ENCODE data around the gene ARF3. TPM values are rescaled to one million over a fixed set of nuclear protein-coding genes. Genes with fewer than 3 reads are reported as not detected.
"Not testable (repeated sequence)": the region's sequence is repeated elsewhere in the genome, so short reads cannot be mapped to it uniquely, and the experiment has no call there.

Gene ARF3
- total RNA-seq, 4 donors from 2014 or later: 65.1 to 89.3 (median 80.1) TPM

GRCh38 chr12:48910196-48910595 is 47.1 kb downstream of the ARF3 start:
- intact Hi-C loops (cut with DNase I; ENCODE audit: low total_unique reads): no loop called here
- DNase-seq (ENCODE audit: low spot score in 2 of 2): no peak
- TF ChIP-seq CTCF (IDR thresholded peaks at IDR 0.05) (no peak), POLR2A (IDR thresholded peaks at IDR 0.05) (no peak)
- H3K4me3 ChIP-seq (ENCODE audit: low read depth, poor library complexity, severe bottlenecking): no peak overlapping the region

- DNase-seq (ENCODE audit: low spot score in 2 of 2); H3K4me3 ChIP-seq (ENCODE audit: low read depth, poor library complexity, severe bottlenecking); intact Hi-C loops (cut with DNase I; ENCODE audit: low total_unique reads): not testable (repeated sequence)
- 86 to 89% methylated on average over 11 of the region's 11 CpGs for WGBS, 2 donors
Observed at GRCh38 chr12:48909698-48910097, 47.6 kb downstream of the ARF3 start.

GRCh38 chr12:48907245-48907644 is 50.0 kb downstream of the ARF3 start:
- intact Hi-C loops (cut with DNase I; ENCODE audit: low total_unique reads): no loop called here
- 54 to 58% methylated on average over 3 of the region's 3 CpGs for WGBS, 2 donors
- TF ChIP-seq POLR2A (IDR thresholded peaks at IDR 0.05) (no peak), CTCF (IDR thresholded peaks at IDR 0.05) (no peak)

GRCh38 chr12:48903982-48904411 is 53.3 kb downstream of the ARF3 start:
- intact Hi-C loops (cut with DNase I; ENCODE audit: low total_unique reads): no loop called here
- TF ChIP-seq CTCF (IDR thresholded peaks at IDR 0.05): no peak
- no peak for TF ChIP-seq POLR2A (IDR thresholded peaks at IDR 0.05)
- no peak overlapping the region for H3K4me3 ChIP-seq (ENCODE audit: low read depth, poor library complexity, severe bottlenecking)
- DNase-seq (ENCODE audit: low spot score in 2 of 2): peak; percentile 58 to 91
- 2 to 4% methylated on average over 19 of the region's 19 CpGs for WGBS, 2 donors

More at GRCh38 chr12:48907245-48907644, 50.0 kb downstream of the ARF3 start:
- H3K4me3 ChIP-seq (ENCODE audit: low read depth, poor library complexity, severe bottlenecking): no peak overlapping the region
- DNase-seq (ENCODE audit: low spot score in 2 of 2): no peak

GRCh38 chr12:48903363-48903981 is 53.8 kb downstream of the ARF3 start:
- TF ChIP-seq POLR2A (IDR thresholded peaks at IDR 0.05) (no peak), CTCF (IDR thresholded peaks at IDR 0.05) (no peak)
- H3K4me3 ChIP-seq (ENCODE audit: low read depth, poor library complexity, severe bottlenecking): no peak overlapping the region
- 71 to 74% methylated on average over 20 of the region's 20 CpGs for WGBS, 2 donors
- DNase-seq (ENCODE audit: low spot score in 2 of 2): no peak
- intact Hi-C loops (cut with DNase I; ENCODE audit: low total_unique reads): no loop called here

GRCh38 chr12:48901278-48901677 is 56.0 kb downstream of the ARF3 start:
- no peak for DNase-seq (ENCODE audit: low spot score in 2 of 2)
- 86 to 87% methylated on average over 2 of the region's 2 CpGs for WGBS, 2 donors
- no peak overlapping the region for H3K4me3 ChIP-seq (ENCODE audit: low read depth, poor library complexity, severe bottlenecking)
- intact Hi-C loops (cut with DNase I; ENCODE audit: low total_unique reads): no loop called here
- no peak for TF ChIP-seq POLR2A (IDR thresholded peaks at IDR 0.05)
- TF ChIP-seq CTCF (IDR thresholded peaks at IDR 0.05): no peak

Data from lower leg skin (tissue), 4 donors.